ENCODE results near the gene TFF3.
"Not testable (repeated sequence)": the region's sequence is repeated elsewhere in the genome, so short reads cannot be mapped to it uniquely, and the experiment has no call there.

The TFF3 gene

DNA sequence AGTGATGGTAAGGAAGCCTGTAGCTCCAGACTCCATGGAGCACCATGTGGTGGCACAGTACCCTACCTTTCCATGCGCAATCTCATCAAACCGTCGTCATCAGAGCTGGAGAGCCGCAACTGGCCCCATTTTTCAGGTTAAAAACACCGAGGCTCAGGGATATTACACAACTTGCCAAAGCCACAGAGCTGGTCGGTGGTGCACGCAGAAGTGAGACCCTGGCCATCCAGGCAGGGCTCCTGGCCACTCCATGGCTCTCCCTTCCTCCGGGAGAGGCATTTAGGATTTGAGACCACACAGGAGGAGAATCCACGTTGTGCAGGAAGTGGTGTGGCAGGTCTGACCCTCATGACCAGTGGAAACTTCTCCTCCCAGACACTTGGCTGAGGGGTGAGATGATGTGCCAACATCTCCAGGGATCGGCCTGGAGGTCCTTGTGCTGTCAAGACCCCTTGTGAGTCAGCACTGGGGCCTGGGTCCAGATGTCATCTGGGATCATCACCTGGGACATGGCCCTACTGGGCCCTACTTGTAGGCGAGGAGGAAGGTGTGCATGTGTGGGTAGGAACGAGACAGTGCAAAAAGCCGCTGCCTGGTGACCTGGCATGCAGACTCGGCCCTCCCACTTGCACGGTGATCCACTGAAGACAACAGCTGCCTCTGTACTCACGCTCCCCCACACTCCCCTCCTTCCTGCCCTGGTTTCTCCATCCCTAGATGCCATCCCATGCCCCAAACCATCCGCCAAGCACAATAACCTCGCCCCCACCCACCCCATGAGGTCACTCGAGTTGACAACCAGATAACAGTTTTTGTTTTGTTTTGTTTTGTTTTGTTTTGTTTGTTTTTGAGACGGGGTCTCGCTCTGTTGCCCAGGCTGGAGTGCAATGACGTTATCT, 10.4 kb downstream of the TFF3 start:
- DNase-seq (ENCODE audit: low read depth): no peak

- DNase-seq (ENCODE audit: low read depth): no peak
Observed at GRCh38 chr21:42303443-42303842, 11.8 kb downstream of the TFF3 start.

DNA sequence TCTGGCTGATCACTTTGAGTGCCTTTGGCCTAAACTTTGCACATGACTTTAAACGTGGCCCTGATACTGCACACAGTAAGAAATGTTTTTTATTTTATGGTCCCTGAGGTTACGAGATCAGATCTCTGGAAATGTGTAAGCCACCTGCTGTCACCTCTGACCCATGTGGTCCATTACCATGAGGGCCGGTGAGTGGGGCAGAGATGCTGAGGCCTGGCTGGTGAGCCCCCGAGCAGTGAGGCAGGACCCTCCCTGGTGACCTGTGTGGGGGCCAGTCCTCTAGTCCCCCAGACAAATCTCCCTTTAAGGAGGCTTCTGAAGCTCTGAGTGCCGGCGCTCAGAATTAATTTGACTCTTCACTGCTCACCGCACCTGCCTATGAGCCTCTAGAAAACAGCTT, 12.4 kb downstream of the TFF3 start:
- no peak for DNase-seq (ENCODE audit: low read depth)

DNA sequence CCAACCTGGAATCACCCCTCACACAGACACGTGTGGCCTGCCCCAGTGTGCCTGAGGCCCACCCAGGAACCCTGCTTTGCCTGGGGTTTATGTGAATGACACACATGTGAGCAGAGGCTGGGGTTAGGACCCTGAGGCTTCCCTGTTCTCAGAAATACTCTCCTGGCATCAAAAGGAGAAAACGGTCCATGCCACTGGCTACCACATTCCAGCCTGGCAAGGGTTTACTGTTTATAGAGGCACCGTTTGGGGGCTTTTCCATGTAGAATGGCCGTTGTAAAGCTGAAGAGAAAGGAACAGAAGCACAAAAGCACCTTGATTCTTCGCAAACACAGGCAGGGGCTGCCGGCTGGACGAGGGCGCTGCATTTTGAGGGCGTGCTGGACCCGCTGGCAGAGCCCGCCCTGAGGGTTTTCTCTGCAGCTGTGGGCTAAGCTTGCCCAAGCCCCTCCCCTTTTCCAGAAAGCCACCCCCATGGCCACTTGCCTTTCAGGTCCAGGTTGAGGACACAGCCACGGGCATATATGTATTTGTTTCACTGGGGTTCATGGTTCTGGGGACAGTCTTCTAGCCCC, 13.0 kb downstream of the TFF3 start:
- no peak for DNase-seq (ENCODE audit: low read depth)

GRCh38 chr21:42301371-42302075, 13.7 kb downstream of the TFF3 start:
- DNase-seq (ENCODE audit: low read depth): no peak

DNA sequence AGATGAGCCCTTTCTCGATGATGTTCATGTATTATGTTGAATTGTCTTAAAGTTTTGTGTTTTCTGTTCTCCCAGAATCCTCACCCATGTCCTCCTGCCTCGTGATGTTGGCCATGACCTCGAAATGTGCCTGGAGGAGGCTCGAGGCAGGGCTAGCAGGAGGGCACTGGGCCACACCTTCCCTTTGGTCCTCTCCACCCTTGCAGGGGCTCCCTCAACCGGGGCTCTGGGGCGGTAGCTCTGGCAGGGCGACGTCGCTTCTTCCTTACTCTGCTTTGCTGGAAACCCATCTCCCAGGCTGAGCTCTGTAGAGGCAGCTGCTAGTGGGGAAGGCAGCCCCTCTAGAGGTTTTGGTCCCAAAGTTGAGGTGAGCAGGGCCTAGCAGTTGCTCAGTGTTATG, 14.3 kb downstream of the TFF3 start:
- no peak for DNase-seq (ENCODE audit: low read depth)

GRCh38 chr21:42300045-42300583, 15.1 kb downstream of the TFF3 start:
- no peak for DNase-seq (ENCODE audit: low read depth)

GRCh38 chr21:42299324-42300044, 15.7 kb downstream of the TFF3 start:
- DNase-seq (ENCODE audit: low read depth): no peak

- DNase-seq (ENCODE audit: low read depth): no peak
Observed at GRCh38 chr21:42298657-42299056, 16.6 kb downstream of the TFF3 start.

- no peak for DNase-seq (ENCODE audit: low read depth)
Observed at GRCh38 chr21:42298237-42298636, 17.0 kb downstream of the TFF3 start.

- no peak for DNase-seq (ENCODE audit: low read depth)
Observed at GRCh38 chr21:42297377-42297776, 17.8 kb downstream of the TFF3 start.

GRCh38 chr21:42296501-42296900, 18.7 kb downstream of the TFF3 start:
- DNase-seq (ENCODE audit: low read depth): no peak

DNA sequence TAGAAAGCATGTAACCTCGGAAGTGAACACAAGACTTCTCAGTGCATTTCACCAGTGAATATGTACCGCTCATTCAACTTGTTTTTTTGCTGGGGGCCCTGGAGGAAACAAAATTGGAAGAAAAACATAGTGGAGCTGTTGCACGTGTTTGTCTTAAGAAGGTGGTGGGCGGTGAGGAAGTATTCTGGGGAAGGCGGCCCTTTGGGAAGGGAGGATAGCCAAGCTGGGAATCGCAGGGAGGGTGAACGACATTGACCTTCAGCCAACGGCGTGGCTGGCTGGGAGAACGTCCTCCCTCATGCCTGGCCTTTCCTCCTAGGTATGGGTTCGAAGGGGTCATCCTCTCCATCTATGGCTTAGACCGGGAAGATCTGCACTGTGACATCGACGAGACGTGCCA, 19.4 kb downstream of the TFF3 start:
- DNase-seq (ENCODE audit: low read depth): no peak

GRCh38 chr21:42294273-42294880, 20.8 kb downstream of the TFF3 start:
- no peak for DNase-seq (ENCODE audit: low read depth)

- DNase-seq (ENCODE audit: low read depth): no peak
Observed at GRCh38 chr21:42293649-42294272, 21.4 kb downstream of the TFF3 start.

DNA sequence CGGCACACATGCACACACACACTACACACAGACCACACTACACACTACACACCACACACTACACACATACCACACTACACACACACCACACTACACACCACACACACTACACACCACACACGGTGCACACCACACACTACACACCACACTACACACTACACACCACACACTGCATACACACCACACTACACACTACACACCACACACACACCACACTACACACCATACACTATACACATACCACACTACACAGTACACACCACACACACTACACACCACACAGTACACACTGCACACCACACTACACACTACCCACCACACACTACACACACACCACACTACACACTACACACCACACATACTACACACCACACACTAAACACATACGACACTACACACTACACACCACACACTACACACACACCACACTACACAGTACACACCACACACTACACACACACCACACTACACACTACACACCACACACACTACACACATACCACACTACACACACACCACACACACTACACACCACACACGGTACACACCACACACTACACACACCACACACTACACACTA, 22.6 kb downstream of the TFF3 start:
- not testable (repeated sequence) for DNase-seq (ENCODE audit: low read depth)

DNA sequence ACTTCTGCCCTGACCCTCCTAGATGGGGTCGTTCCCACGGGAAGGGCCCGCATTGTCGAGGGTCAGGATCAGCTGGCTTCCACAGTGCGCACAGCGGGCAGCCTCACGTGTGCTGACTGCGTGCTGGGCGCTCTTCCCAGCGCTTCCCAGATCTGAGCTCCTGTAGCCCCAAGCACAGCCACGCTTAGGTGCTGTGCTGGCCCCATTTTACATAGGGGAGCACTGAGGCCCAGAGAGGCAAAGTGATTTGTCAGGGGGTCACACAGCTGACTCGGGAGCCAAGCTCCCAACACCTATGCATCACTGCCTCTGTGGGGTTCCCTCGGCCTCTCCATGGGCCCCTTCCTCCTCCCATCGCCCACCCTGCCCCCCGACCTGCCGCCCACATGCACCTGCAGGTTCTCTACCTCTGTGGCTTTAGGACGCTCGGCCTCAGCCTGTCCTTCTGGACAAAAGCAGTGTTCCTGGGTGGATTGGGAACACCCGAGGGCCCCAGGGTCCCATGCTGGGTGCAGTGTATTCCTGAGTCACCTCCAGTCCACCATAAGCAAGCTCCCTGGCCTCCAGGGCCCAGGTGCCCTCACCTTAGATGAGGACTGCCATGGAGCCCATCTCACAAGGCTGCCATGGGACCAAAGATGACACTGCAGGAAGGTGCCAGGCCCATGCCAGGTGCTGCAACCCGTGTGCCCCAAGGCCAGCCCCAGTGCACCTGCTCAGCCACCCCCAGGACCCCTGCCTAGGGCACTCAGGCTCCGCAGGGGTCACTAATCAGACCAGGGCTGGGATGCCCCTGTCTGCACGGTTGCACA, 23.3 kb downstream of the TFF3 start:
- no peak for DNase-seq (ENCODE audit: low read depth)

GRCh38 chr21:42291003-42291750, 24.0 kb downstream of the TFF3 start:
- no peak for DNase-seq (ENCODE audit: low read depth)

GRCh38 chr21:42290505-42290904, 24.7 kb downstream of the TFF3 start:
- DNase-seq (ENCODE audit: low read depth): no peak
